Astrocyte of the cerebellum (primary cell): ENCODE results near the gene TMEM31.

Experiments
- DNase-seq: peaks from one replicate; pipeline ENCODE4 v3.0.0-alpha.2; 2011; ENCODE audit warnings: low read depth
- H3K4me3 ChIP-seq: 2 replicates; pipeline ENCODE4 v1.5.1; 2011; ENCODE audit warnings: mild to moderate bottlenecking, low read depth, low read length, moderate library complexity
- CTCF ChIP-seq: IDR thresholded peaks from 2 replicates; pipeline ENCODE4 v1.5.1; 2012; ENCODE audit warnings: low read length, low read depth, moderate library complexity, mild to moderate bottlenecking; ENCODE audit errors: missing control alignments
- in situ Hi-C: cut with HindIII; loops from 2 replicates; pipeline ENCODE4 v1.10.0; 2017; ENCODE audit warnings: low sequenced_read_pairs

The TMEM31 gene

DNA sequence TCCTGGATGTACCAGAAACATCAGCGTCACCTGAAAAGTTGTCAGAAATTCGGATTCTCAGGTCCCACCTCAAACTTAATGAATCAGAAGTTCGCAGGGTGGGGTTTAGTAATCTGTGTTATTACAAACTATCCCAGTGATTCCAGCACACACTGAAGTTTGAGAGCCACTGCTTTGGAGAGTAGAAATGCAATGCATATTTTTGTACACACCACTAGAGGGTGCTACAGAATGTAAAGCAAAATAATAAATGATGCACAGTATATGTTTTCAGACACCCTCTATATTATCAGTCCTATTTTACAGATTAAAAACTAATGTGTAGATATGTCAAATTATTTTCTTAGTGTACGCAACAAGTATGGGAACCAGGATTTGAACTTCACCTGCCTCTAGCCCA lies 21.8 kb upstream of the TMEM31 start:
- H3K4me3 ChIP-seq: no peak overlapping the region
- peak; percentile 41 for TF ChIP-seq CTCF
- DNase-seq: no peak
- in situ Hi-C loops: no loop called here

DNA sequence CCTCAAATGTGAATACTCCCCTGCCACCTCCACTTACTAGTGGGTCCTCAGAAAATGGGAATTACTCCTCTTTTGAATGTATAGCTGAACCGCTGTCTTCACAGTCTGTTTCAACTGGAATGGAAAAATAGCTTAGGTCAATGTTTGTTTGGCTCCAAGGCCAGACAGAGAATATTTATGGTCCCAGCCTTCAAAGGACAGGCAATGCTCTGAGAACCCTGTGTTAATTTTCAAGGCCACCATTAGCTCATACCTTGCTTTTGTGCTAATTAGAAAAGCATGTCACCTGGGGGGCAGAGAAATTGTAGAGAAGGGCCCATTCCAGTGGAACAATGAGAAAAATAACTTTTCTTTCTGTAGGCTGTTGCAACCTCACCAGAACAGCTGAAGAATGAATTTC lies 19.6 kb upstream of the TMEM31 start:
- H3K4me3 ChIP-seq: no peak overlapping the region
- in situ Hi-C loops: no loop called here
- TF ChIP-seq CTCF: no peak
- no peak for DNase-seq

- in situ Hi-C loops: no loop called here
- no peak for DNase-seq
- TF ChIP-seq CTCF: no peak
- H3K4me3 ChIP-seq: no peak overlapping the region
These were observed 13.0 kb upstream of the TMEM31 start for GRCh38 chrX:103697687-103698086.

DNA sequence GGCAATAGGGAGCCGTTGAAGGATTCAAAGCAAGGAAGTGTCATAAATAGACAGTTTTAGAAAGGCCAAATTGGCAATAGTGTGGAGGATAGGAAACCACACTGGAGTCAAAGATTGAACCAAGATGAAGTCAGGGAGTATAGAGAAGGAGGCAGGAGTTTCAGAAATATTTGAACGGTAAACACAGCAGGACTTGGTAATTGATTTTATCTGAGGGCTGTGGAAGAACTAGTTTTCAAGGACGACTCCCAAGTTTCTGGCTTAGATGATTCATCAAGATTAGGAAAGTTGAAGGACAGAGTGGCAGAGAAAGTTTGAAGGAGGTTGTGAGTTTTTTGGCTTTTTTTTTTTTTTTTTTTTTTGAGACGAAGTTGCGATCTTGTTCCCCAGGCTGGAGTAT lies 11.5 kb upstream of the TMEM31 start:
- H3K4me3 ChIP-seq: no peak overlapping the region
- in situ Hi-C loops: no loop called here
- TF ChIP-seq CTCF: no peak
- DNase-seq: no peak

DNA sequence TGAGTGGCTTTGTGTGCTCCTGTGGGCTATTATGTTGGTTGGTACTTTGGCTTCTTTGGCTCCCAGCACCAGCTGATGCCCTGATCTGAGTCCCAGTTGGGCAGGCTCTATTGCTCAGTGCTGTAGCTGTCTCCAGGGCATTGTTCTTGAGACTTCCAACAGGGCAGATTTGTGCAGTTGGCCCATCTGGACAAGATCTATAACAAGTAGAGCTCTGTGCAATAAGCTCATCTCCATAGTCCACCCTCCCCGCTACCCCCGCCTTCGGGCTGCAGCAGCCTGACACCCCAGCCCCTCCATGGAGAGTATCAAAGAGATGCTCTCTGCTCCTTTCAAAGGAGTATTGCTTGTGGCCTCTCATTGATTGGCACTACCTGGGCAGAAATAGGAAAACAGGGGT lies 5.8 kb upstream of the TMEM31 start:
- H3K4me3 ChIP-seq: no peak overlapping the region
- no peak for DNase-seq
- in situ Hi-C loops: no loop called here
- no peak for TF ChIP-seq CTCF

DNA sequence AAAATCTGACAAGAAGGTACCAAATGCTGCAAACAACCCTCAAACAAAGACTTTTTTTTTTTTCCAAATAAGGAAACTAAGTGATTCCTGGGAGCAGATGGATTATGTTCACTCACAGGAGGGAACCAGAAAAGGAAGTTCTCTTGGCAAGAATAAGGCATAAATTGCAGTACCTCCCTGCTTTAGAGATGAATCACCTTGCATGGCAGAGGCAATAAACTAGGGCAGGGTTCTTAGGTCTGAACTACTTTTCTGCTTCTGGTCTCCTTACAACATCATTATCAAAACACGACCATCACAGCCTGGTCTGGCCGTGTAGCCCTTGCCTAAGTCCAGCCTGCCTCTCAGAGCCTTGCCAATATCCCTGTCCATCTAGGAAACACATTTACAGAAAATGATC lies 6.3 kb downstream of the TMEM31 start:
- no peak overlapping the region for H3K4me3 ChIP-seq
- peak; percentile 59 for DNase-seq
- in situ Hi-C loops: no loop called here
- no peak for TF ChIP-seq CTCF

DNA sequence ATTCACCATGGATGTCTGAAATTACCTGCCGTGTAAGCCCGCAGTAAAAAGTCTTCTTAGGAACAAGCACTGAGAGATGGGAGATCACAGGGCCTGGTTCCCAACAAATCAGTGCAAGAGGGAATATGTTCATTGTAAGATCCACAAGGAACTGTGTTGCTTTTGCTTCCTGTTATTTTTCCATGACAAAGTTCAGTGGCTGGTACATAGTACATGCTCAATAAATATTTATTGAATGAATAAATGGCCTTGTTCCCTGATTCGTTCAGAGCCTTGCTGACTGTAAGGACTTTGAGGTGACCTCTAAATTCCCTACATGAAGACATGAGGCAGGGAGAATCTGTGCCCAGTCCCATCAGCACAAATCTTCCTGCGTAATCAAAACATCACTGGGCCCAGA lies 7.4 kb downstream of the TMEM31 start:
- DNase-seq: no peak
- in situ Hi-C loops: no loop called here
- no peak for TF ChIP-seq CTCF
- H3K4me3 ChIP-seq: no peak overlapping the region
